ENCODE measurements around the gene PAQR5. TPM values are rescaled to one million over a fixed set of nuclear protein-coding genes. Genes with fewer than 3 reads are reported as not detected.
A peak's percentile ranks its signal among the peaks of the same experiment; 100 is the strongest.

PAQR5 gene
- total RNA-seq, 1 donor from 2014 or later = 0.53 TPM

GRCh38 chr15:69369631-69370030, 70.9 kb downstream of the PAQR5 start:
- DNase-seq (ENCODE audit: low read depth) (no peak), FAIRE-seq (no peak)
- no peaks in the 10 kb centered on the region for H3K36me3 ChIP-seq (ENCODE audit: control insufficient read depth, insufficient read depth, low read length)
- no peak for TF ChIP-seq CTCF (IDR thresholded peaks at IDR 0.05; ENCODE audit: insufficient read depth, low read length, severe bottlenecking)
- no peaks in the 10 kb centered on the region for H3K27me3 ChIP-seq (ENCODE audit: control insufficient read depth, insufficient read depth, low read length)
- no peak overlapping the region for H3K4me3 ChIP-seq (ENCODE audit: low read depth, low read length)

GRCh38 chr15:69373406-69373805, 74.7 kb downstream of the PAQR5 start:
- no peak overlapping the region for H3K4me3 ChIP-seq (ENCODE audit: low read depth, low read length)
- DNase-seq (ENCODE audit: low read depth) (no peak), FAIRE-seq (no peak)
- no peak for TF ChIP-seq CTCF (IDR thresholded peaks at IDR 0.05; ENCODE audit: insufficient read depth, low read length, severe bottlenecking)
- no peaks in the 10 kb centered on the region for H3K27me3 ChIP-seq (ENCODE audit: control insufficient read depth, insufficient read depth, low read length)
- no peaks in the 10 kb centered on the region for H3K36me3 ChIP-seq (ENCODE audit: control insufficient read depth, insufficient read depth, low read length)

- DNase-seq (ENCODE audit: low read depth) = no peak
- Histone ChIP-seq H3K36me3 (ENCODE audit: control insufficient read depth, insufficient read depth, low read length) (no peaks in the 10 kb centered on the region), H3K4me3 (ENCODE audit: low read depth, low read length) (no peak overlapping the region), H3K27me3 (ENCODE audit: control insufficient read depth, insufficient read depth, low read length) (no peaks in the 10 kb centered on the region)
- FAIRE-seq = no peak
- no peak for TF ChIP-seq CTCF (IDR thresholded peaks at IDR 0.05; ENCODE audit: insufficient read depth, low read length, severe bottlenecking)
Measured at GRCh38 chr15:69375151-69375790, 76.6 kb downstream of the PAQR5 start.

- no peaks in the 10 kb centered on the region for H3K36me3 ChIP-seq (ENCODE audit: control insufficient read depth, insufficient read depth, low read length)
- TF ChIP-seq CTCF (IDR thresholded peaks at IDR 0.05; ENCODE audit: insufficient read depth, low read length, severe bottlenecking) = no peak
- DNase-seq (ENCODE audit: low read depth) (no peak), FAIRE-seq (no peak)
- no peaks in the 10 kb centered on the region for H3K27me3 ChIP-seq (ENCODE audit: control insufficient read depth, insufficient read depth, low read length)
- H3K4me3 ChIP-seq (ENCODE audit: low read depth, low read length) = no peak overlapping the region
Measured at GRCh38 chr15:69377216-69377970, 78.7 kb downstream of the PAQR5 start.

- FAIRE-seq (peak; percentile 13), DNase-seq (ENCODE audit: low read depth) (no peak)
- Histone ChIP-seq H3K36me3 (ENCODE audit: control insufficient read depth, insufficient read depth, low read length) (no peaks in the 10 kb centered on the region), H3K4me3 (ENCODE audit: low read depth, low read length) (no peak overlapping the region), H3K27me3 (ENCODE audit: control insufficient read depth, insufficient read depth, low read length) (no peaks in the 10 kb centered on the region)
- TF ChIP-seq CTCF (IDR thresholded peaks at IDR 0.05; ENCODE audit: insufficient read depth, low read length, severe bottlenecking) = peak; percentile 38
Measured at GRCh38 chr15:69380100-69380725, 81.5 kb downstream of the PAQR5 start.

All from bronchial epithelial cell (primary cell).